ENCODE data around the gene FILIP1. TPM values are rescaled to one million over a fixed set of nuclear protein-coding genes. Genes with fewer than 3 reads are reported as not detected.
"Not testable (repeated sequence)": the region's sequence is repeated elsewhere in the genome, so short reads cannot be mapped to it uniquely, and the experiment has no call there.

Gene FILIP1
- total and polyA plus RNA-seq, 4 experiments from 2014 or later = not detected

- no peak overlapping the region for H3K4me3 Mint-ChIP-seq
- CTCF ChIA-PET (ENCODE audit: partially characterized antibody) = interaction anchor here (0.6 kb wide), 1 partner anchor 12 kb away, joined by 3 read pairs; no protein-coding TSS in a partner anchor
- no peaks in the 10 kb centered on the region for H3K36me3 Mint-ChIP-seq
- H3K4me1 Mint-ChIP-seq = no peaks in the 10 kb centered on the region
- no peaks in the 10 kb centered on the region for H3K27me3 ChIP-seq (ENCODE audit: insufficient read depth, low read length)
- no peak overlapping the region for H3K4me3 ChIP-seq (ENCODE audit: low read length in 2 of 2)
- no peak overlapping the region for H3K27ac ChIP-seq (ENCODE audit: low read depth, low read length)
- DNase-seq = no peak
- no peaks in the 10 kb centered on the region for H3K4me1 ChIP-seq (ENCODE audit: insufficient read depth, low read length)
- H3K9me3 ChIP-seq (ENCODE audit: control insufficient read depth in 1 of 2, low read length in 2 of 2) = no peaks in the 10 kb centered on the region
- peaks cover 0 to 7% (median under 1%) of the 10 kb centered on the region in 8 donors for H3K9me3 Mint-ChIP-seq
- H3K36me3 ChIP-seq (ENCODE audit: insufficient read depth, low read length) = no peaks in the 10 kb centered on the region
- peaks cover 3 to 5% of the 10 kb centered on the region in 2 donors for H3K27me3 Mint-ChIP-seq
- POLR2A ChIA-PET (ENCODE audit: partially characterized antibody) = no interaction called here
- H3K27ac Mint-ChIP-seq = no peak overlapping the region
- intact Hi-C loops (cut with micrococcal nuclease) = no loop called here
Measured at GRCh38 chr6:75438013-75438431, 55.6 kb downstream of the FILIP1 start.

DNA sequence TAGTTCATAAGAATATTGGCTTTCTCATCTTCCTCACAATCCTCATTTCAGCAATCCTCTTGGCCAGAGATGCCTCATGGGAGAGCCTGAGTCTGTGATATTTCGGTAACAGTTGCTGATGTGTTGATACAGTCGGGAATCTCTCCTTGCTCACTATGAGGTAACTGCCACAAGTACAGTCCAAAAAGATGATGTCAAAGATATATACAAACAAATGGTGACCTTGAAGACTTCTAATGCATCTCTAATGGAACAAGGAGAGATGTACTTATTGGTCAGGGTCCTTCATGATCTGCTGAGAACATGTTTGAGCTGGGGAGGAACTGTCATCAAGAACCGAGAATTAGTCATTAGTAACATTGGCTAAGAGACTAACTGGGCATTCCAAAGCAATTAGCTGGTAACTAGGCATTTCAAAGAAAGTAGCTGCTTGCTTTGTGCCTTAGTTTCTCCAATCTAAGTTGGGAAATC lies 56.1 kb downstream of the FILIP1 start:
- Histone ChIP-seq H3K9me3 (ENCODE audit: control insufficient read depth in 1 of 2, low read length in 2 of 2) (no peaks in the 10 kb centered on the region), H3K4me1 (ENCODE audit: insufficient read depth, low read length) (no peaks in the 10 kb centered on the region), H3K36me3 (ENCODE audit: insufficient read depth, low read length) (no peaks in the 10 kb centered on the region), H3K27ac (ENCODE audit: low read depth, low read length) (no peak overlapping the region), H3K27me3 (ENCODE audit: insufficient read depth, low read length) (no peaks in the 10 kb centered on the region), H3K4me3 (ENCODE audit: low read length in 2 of 2) (no peak overlapping the region)
- H3K4me1 Mint-ChIP-seq = no peaks in the 10 kb centered on the region
- POLR2A ChIA-PET (ENCODE audit: partially characterized antibody) = no interaction called here
- intact Hi-C loops (cut with micrococcal nuclease) = no loop called here
- H3K9me3 Mint-ChIP-seq = peaks cover 0 to 7% (median 0%) of the 10 kb centered on the region in 8 donors
- H3K27ac Mint-ChIP-seq = no peak overlapping the region
- no peak for DNase-seq
- H3K36me3 Mint-ChIP-seq = no peaks in the 10 kb centered on the region
- CTCF ChIA-PET (ENCODE audit: partially characterized antibody) = interaction anchor here (1.4 kb wide), 1 partner anchor 23 kb away, joined by 3 read pairs; no protein-coding TSS in a partner anchor
- H3K27me3 Mint-ChIP-seq = peaks cover 3 to 5% of the 10 kb centered on the region in 2 donors
- H3K4me3 Mint-ChIP-seq = no peak overlapping the region

- no peaks in the 10 kb centered on the region for H3K36me3 ChIP-seq (ENCODE audit: insufficient read depth, low read length)
- H3K9me3 ChIP-seq (ENCODE audit: control insufficient read depth in 1 of 2, low read length in 2 of 2) = no peaks in the 10 kb centered on the region
- H3K27ac Mint-ChIP-seq = no peak overlapping the region
- no peak for DNase-seq
- CTCF ChIA-PET (ENCODE audit: partially characterized antibody) = interaction anchor here (1.4 kb wide), 1 partner anchor 24 kb away, joined by 3 read pairs; no protein-coding TSS in a partner anchor
- no peaks in the 10 kb centered on the region for H3K27me3 ChIP-seq (ENCODE audit: insufficient read depth, low read length)
- no peaks in the 10 kb centered on the region for H3K4me1 ChIP-seq (ENCODE audit: insufficient read depth, low read length)
- peaks cover 0 to 7% (median 0%) of the 10 kb centered on the region in 8 donors for H3K9me3 Mint-ChIP-seq
- no peaks in the 10 kb centered on the region for H3K36me3 Mint-ChIP-seq
- H3K27me3 Mint-ChIP-seq = peaks cover 3 to 5% of the 10 kb centered on the region in 2 donors
- POLR2A ChIA-PET (ENCODE audit: partially characterized antibody) = no interaction called here
- H3K27ac ChIP-seq (ENCODE audit: low read depth, low read length) = no peak overlapping the region
- no peaks in the 10 kb centered on the region for H3K4me1 Mint-ChIP-seq
- no peak overlapping the region for H3K4me3 Mint-ChIP-seq
- intact Hi-C loops (cut with micrococcal nuclease) = no loop called here
- H3K4me3 ChIP-seq (ENCODE audit: low read length in 2 of 2) = no peak overlapping the region
Measured at GRCh38 chr6:75436869-75437268, 56.7 kb downstream of the FILIP1 start.

GRCh38 chr6:75432809-75433208 lies 60.8 kb downstream of the FILIP1 start:
- H3K27me3 Mint-ChIP-seq; H3K27ac ChIP-seq (ENCODE audit: low read depth, low read length); intact Hi-C loops (cut with micrococcal nuclease); H3K9me3 ChIP-seq (ENCODE audit: control insufficient read depth in 1 of 2, low read length in 2 of 2); CTCF ChIA-PET (ENCODE audit: partially characterized antibody); H3K4me3 Mint-ChIP-seq; H3K36me3 ChIP-seq (ENCODE audit: insufficient read depth, low read length); H3K27me3 ChIP-seq (ENCODE audit: insufficient read depth, low read length); H3K9me3 Mint-ChIP-seq; H3K36me3 Mint-ChIP-seq; H3K27ac Mint-ChIP-seq; H3K4me1 Mint-ChIP-seq; H3K4me3 ChIP-seq (ENCODE audit: low read length in 2 of 2); H3K4me1 ChIP-seq (ENCODE audit: insufficient read depth, low read length); DNase-seq; POLR2A ChIA-PET (ENCODE audit: partially characterized antibody): not testable (repeated sequence)

- H3K9me3 Mint-ChIP-seq = peaks cover 0 to 7% (median 0%) of the 10 kb centered on the region in 8 donors
- H3K27ac ChIP-seq (ENCODE audit: low read depth, low read length) = no peak overlapping the region
- H3K27ac Mint-ChIP-seq = no peak overlapping the region
- ChIA-PET POLR2A (ENCODE audit: partially characterized antibody) (no interaction called here), CTCF (ENCODE audit: partially characterized antibody) (no interaction called here)
- H3K4me3 ChIP-seq (ENCODE audit: low read length in 2 of 2) = no peak overlapping the region
- no peak for DNase-seq
- H3K27me3 Mint-ChIP-seq = peaks cover 3 to 5% of the 10 kb centered on the region in 2 donors
- intact Hi-C loops (cut with micrococcal nuclease) = no loop called here
- no peaks in the 10 kb centered on the region for H3K4me1 Mint-ChIP-seq
- H3K27me3 ChIP-seq (ENCODE audit: insufficient read depth, low read length) = no peaks in the 10 kb centered on the region
- no peaks in the 10 kb centered on the region for H3K9me3 ChIP-seq (ENCODE audit: control insufficient read depth in 1 of 2, low read length in 2 of 2)
- H3K4me3 Mint-ChIP-seq = no peak overlapping the region
- no peaks in the 10 kb centered on the region for H3K36me3 ChIP-seq (ENCODE audit: insufficient read depth, low read length)
- H3K4me1 ChIP-seq (ENCODE audit: insufficient read depth, low read length) = no peaks in the 10 kb centered on the region
- no peaks in the 10 kb centered on the region for H3K36me3 Mint-ChIP-seq
Measured at GRCh38 chr6:75431379-75431778, 62.2 kb downstream of the FILIP1 start.

DNA sequence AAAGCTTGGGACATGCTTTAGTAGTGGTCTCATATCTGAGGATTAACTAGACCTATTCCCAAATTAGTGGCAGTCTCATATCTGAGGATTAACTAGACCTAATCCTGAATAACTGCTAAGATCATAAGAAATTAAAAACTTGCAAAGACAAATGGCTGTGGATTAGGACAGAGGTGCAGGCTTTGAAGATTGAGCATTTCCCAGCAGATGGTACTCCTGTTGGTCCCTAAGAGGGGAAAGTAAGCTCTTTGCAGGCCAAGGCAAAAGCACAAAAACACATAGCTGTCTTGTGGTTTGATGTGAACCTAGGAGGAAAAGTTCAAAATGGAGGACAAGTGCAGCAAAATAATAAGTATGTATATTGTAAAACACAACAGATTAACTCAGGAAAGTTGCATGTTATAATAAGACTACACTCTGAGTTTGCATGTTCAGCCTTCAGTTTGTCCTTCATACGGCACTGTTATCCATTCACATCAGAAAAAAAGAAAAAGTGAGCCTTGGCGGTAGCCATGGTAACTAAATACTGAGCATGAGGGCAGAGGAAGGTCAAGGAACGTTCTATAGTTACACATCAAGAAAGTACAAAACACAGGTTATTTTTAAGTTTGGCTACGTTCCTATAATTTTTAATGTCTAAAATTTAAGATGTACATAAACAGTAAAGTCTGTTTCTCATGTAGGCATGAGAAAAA lies 62.8 kb downstream of the FILIP1 start:
- H3K4me1 ChIP-seq (ENCODE audit: insufficient read depth, low read length) = no peaks in the 10 kb centered on the region
- Mint-ChIP-seq H3K27ac (no peak overlapping the region), H3K36me3 (no peaks in the 10 kb centered on the region), H3K4me1 (no peaks in the 10 kb centered on the region), H3K9me3 (peaks cover 0 to 7% (median 0%) of the 10 kb centered on the region in 8 donors), H3K4me3 (no peak overlapping the region), H3K27me3 (peaks cover 3 to 4% of the 10 kb centered on the region in 2 donors)
- DNase-seq = no peak
- CTCF ChIA-PET (ENCODE audit: partially characterized antibody) = no interaction called here
- intact Hi-C loops (cut with micrococcal nuclease) = no loop called here
- no peaks in the 10 kb centered on the region for H3K9me3 ChIP-seq (ENCODE audit: control insufficient read depth in 1 of 2, low read length in 2 of 2)
- H3K36me3 ChIP-seq (ENCODE audit: insufficient read depth, low read length) = no peaks in the 10 kb centered on the region
- no peak overlapping the region for H3K4me3 ChIP-seq (ENCODE audit: low read length in 2 of 2)
- H3K27me3 ChIP-seq (ENCODE audit: insufficient read depth, low read length) = no peaks in the 10 kb centered on the region
- no peak overlapping the region for H3K27ac ChIP-seq (ENCODE audit: low read depth, low read length)
- POLR2A ChIA-PET (ENCODE audit: partially characterized antibody) = no interaction called here

DNA sequence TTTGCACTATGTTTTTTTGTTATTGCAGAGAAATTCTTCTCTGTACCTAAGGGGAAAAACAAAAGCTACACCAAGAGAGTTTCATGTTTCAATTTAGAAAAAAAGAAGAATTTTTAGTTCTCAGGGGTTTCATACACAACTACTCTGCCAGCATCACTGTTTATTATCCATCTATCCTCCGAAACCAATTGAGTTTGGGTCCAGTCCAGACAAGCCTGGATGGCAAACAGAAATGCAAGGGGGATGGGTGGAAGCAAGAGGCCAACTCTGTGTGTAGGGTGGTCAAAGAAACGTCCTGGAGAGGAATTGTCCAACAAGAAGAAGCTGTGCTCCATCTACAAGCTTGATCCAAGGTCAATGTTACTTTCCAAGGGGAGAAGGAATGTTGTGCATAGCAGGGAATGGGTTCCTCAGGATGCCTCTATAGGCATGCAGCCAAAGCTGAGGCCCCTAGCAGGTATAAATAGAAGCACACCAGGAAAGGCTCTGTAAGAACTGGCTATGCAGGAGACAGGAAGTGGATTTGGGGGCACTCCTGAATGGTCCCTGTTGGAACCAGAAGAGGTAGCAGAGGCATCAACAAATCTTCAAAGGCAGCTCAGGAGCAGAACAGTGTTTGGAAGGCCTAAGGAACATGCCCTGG lies 64.4 kb downstream of the FILIP1 start:
- H3K36me3 ChIP-seq (ENCODE audit: insufficient read depth, low read length) = no peaks in the 10 kb centered on the region
- DNase-seq = no peak
- Mint-ChIP-seq H3K27ac (no peak overlapping the region), H3K27me3 (no peaks in the 10 kb centered on the region), H3K4me3 (no peak overlapping the region), H3K9me3 (peaks cover 0 to 2% (median 0%) of the 10 kb centered on the region in 8 donors), H3K36me3 (no peaks in the 10 kb centered on the region), H3K4me1 (peaks cover 0 to 9% (median 2%) of the 10 kb centered on the region in 4 donors)
- no peaks in the 10 kb centered on the region for H3K9me3 ChIP-seq (ENCODE audit: control insufficient read depth in 1 of 2, low read length in 2 of 2)
- no peak overlapping the region for H3K4me3 ChIP-seq (ENCODE audit: low read length in 2 of 2)
- ChIA-PET CTCF (ENCODE audit: partially characterized antibody) (no interaction called here), POLR2A (ENCODE audit: partially characterized antibody) (no interaction called here)
- H3K4me1 ChIP-seq (ENCODE audit: insufficient read depth, low read length) = no peaks in the 10 kb centered on the region
- H3K27ac ChIP-seq (ENCODE audit: low read depth, low read length) = no peak overlapping the region
- intact Hi-C loops (cut with micrococcal nuclease) = no loop called here
- no peaks in the 10 kb centered on the region for H3K27me3 ChIP-seq (ENCODE audit: insufficient read depth, low read length)
